Suprapubic skin (tissue), 4 donors: ENCODE data around the gene PCNX1. TPM values are rescaled to one million over a fixed set of nuclear protein-coding genes. Genes with fewer than 3 reads are reported as not detected.

ENCODE experiments used
- DNase-seq, 2 donors: peaks; one replicate each; pipeline ENCODE4 v3.0.0-alpha.2; 2019; ENCODE audit warnings: low spot score in 2 of 2
- H3K27ac ChIP-seq: fragments of 200-600 bp; sonication (generic); one replicate; pipeline ENCODE4 v1.5.1; 2019
- H3K27me3 ChIP-seq: fragments of 200-600 bp; sonication (generic); one replicate; pipeline ENCODE4 v1.5.1; 2019
- H3K36me3 ChIP-seq: fragments of 200-600 bp; sonication (generic); one replicate; pipeline ENCODE4 v1.5.1; 2019
- H3K4me1 ChIP-seq: fragments of 200-600 bp; sonication (generic); one replicate; pipeline ENCODE4 v1.5.1; 2019
- H3K4me3 ChIP-seq: fragments of 200-600 bp; sonication (generic); one replicate; pipeline ENCODE4 v1.5.1; 2019; ENCODE audit warnings: mild to moderate bottlenecking
- H3K9me3 ChIP-seq: fragments of 200-600 bp; sonication (generic); one replicate; pipeline ENCODE4 v1.5.1; 2019
- EP300 ChIP-seq: sonication (generic); formaldehyde crosslinking; IDR thresholded peaks from one replicate; pipeline ENCODE4 v1.6.1; 2017; ENCODE audit warnings: antibody characterized with exemption
- POLR2A ChIP-seq, 2 donors: fragments of 450-650 bp; IDR thresholded peaks; one replicate each; pipeline ENCODE4 v1.6.1; 2017; ENCODE audit warnings: antibody characterized with exemption in 2 of 2, mild to moderate bottlenecking in 2 of 2, moderate library complexity in 2 of 2
- POLR2AphosphoS5 ChIP-seq, 3 donors: sonication (generic); formaldehyde crosslinking; IDR thresholded peaks; one replicate each; pipeline ENCODE4 v1.6.1; 2017; ENCODE audit warnings: antibody characterized with exemption in 3 of 3
- WGBS: methylation state at CpG from one replicate; pipeline ENCODE4 v1.1.5; 2018; 5-methylcytosine and 5-hydroxymethylcytosine counted together
- total RNA-seq, 4 donors: library from RNA; depleted of rRNA; stranded (reverse); fragments of >200 nt; gene quantifications; one replicate each; pipeline ENCODE4 v1.1.0, GENCODE V29; 2016
- TF ChIP-seq, protein P1 (sequence below), 2 donors: fragments of 200-600 bp in 1 of 2; fragments of 450-650 bp in 1 of 2; sonication (generic) in 1 of 2; IDR thresholded peaks; one replicate each; pipeline ENCODE4 v1.5.1; 2016 to 2019; ENCODE audit warnings: antibody characterized with exemption in 2 of 2, mild to moderate bottlenecking in 1 of 2, moderate library complexity in 1 of 2

Gene PCNX1
- total RNA-seq, 4 donors from 2014 or later = 22.0 to 95.4 (median 29.7) TPM

DNA sequence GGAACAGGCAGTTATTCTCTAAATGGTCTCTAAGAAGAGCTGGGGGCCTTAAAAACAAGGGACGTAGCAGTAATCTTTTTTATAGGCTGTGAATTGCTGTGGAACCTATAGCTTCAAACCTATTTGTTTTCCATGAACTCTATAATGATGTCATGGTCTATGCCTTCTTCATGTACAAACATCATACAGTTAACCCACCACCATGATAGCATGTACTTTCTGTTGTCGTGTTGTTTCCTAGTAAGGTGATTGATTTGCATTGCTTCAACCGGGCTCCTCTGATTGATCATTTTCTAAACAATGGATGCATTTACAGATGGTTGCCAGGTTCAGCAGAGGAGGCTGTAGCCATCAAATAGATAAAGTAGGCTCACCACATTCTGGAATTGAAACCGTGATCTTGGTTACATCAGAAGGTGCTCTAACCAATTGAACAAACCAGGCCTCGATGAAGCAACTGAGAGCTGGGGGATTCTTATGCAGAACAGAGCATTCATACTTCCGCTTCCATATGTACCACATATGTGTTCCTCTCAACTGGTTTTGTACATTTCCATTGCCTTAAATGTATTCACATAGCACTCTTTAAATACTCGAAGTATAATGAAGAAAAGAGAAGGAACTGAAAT, 25.6 kb upstream of the PCNX1 start:
- Histone ChIP-seq H3K36me3 (no peaks in the 10 kb centered on the region), H3K27ac (no peak overlapping the region), H3K27me3 (no peaks in the 10 kb centered on the region), H3K4me3 (no peak overlapping the region), H3K9me3 (no peaks in the 10 kb centered on the region), H3K4me1 (no peaks in the 10 kb centered on the region)
- WGBS = 80% methylated on average over 7 of the region's 7 CpGs
- no peak for TF ChIP-seq EP300
- TF ChIP-seq POLR2AphosphoS5 (IDR thresholded peaks at IDR 0.05) = no peak
- TF ChIP-seq, protein P1, sequence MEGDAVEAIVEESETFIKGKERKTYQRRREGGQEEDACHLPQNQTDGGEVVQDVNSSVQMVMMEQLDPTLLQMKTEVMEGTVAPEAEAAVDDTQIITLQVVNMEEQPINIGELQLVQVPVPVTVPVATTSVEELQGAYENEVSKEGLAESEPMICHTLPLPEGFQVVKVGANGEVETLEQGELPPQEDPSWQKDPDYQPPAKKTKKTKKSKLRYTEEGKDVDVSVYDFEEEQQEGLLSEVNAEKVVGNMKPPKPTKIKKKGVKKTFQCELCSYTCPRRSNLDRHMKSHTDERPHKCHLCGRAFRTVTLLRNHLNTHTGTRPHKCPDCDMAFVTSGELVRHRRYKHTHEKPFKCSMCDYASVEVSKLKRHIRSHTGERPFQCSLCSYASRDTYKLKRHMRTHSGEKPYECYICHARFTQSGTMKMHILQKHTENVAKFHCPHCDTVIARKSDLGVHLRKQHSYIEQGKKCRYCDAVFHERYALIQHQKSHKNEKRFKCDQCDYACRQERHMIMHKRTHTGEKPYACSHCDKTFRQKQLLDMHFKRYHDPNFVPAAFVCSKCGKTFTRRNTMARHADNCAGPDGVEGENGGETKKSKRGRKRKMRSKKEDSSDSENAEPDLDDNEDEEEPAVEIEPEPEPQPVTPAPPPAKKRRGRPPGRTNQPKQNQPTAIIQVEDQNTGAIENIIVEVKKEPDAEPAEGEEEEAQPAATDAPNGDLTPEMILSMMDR (IDR thresholded peaks at IDR 0.05) = no peak
- TF ChIP-seq POLR2A (IDR thresholded peaks at IDR 0.05) = no peak
- no peak for DNase-seq

DNA sequence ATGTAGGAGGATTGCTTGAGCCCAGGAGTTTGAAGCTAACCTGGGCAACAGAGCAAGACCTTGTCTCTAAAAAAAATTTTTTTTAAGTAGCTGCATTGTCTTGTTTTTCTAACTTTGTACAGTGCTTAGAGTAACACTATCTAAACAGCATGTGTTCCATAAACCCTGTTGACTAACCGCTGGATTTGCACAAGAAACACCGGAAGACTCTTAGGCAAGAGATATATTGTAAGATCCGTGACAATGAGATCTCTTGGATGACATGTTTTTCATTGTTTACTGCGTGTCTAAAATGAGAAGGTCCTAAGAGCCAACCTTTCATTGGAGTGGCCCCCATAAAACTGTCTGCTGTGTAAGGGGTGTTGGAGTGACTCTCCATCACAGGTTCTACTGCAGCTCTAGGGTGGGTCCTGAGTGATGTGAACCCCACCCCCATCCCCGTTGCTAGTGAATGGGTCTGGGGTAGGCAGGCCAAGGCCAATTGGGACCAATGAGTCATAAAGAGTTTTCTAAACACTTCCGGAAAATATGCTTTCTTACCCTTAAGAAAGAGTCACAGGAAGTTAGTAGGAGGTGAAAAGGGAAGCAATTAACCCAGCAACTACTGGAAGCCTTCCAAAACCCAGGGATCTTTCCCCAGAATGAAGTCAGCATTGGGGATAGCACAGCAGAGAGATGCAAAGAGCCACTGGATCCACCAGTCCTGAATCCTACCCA, 24.3 kb upstream of the PCNX1 start:
- no peak for TF ChIP-seq EP300
- TF ChIP-seq, protein P1 (IDR thresholded peaks at IDR 0.05) = no peak
- no peak for TF ChIP-seq POLR2AphosphoS5 (IDR thresholded peaks at IDR 0.05)
- TF ChIP-seq POLR2A (IDR thresholded peaks at IDR 0.05) = no peak
- DNase-seq = no peak
- H3K36me3 ChIP-seq = no peaks in the 10 kb centered on the region
- H3K9me3 ChIP-seq = no peaks in the 10 kb centered on the region
- 69% methylated on average over 6 of the region's 6 CpGs for WGBS
- no peaks in the 10 kb centered on the region for H3K4me1 ChIP-seq
- H3K27ac ChIP-seq = no peak overlapping the region
- no peak overlapping the region for H3K4me3 ChIP-seq
- no peaks in the 10 kb centered on the region for H3K27me3 ChIP-seq

- Histone ChIP-seq H3K27ac (no peak overlapping the region), H3K4me1 (no peaks in the 10 kb centered on the region), H3K4me3 (no peak overlapping the region), H3K9me3 (no peaks in the 10 kb centered on the region), H3K27me3 (no peaks in the 10 kb centered on the region), H3K36me3 (no peaks in the 10 kb centered on the region)
- DNase-seq = no peak
- WGBS = 87% methylated on average over 8 of the region's 8 CpGs
- TF ChIP-seq, protein P1 (IDR thresholded peaks at IDR 0.05) = no peak
- no peak for TF ChIP-seq EP300
Measured at GRCh38 chr14:70884595-70885342, 22.5 kb upstream of the PCNX1 start.

- Histone ChIP-seq H3K9me3 (no peaks in the 10 kb centered on the region), H3K4me3 (no peak overlapping the region), H3K27me3 (no peaks in the 10 kb centered on the region), H3K4me1 (no peaks in the 10 kb centered on the region), H3K27ac (no peak overlapping the region), H3K36me3 (no peaks in the 10 kb centered on the region)
- TF ChIP-seq POLR2AphosphoS5 (IDR thresholded peaks at IDR 0.05) (no peak), POLR2A (IDR thresholded peaks at IDR 0.05) (no peak), EP300 (no peak)
- TF ChIP-seq, protein P1 (IDR thresholded peaks at IDR 0.05) = no peak
- no peak for DNase-seq
- WGBS = 81% methylated on average over 5 of the region's 5 CpGs
Measured at GRCh38 chr14:70885343-70886022, 21.8 kb upstream of the PCNX1 start.
